Mammary epithelial cell (primary cell): ENCODE measurements around the gene FAM163A.

Experiments used
- EZH2 ChIP-seq: IDR thresholded peaks from 2 replicates; pipeline ENCODE4 v1.6.1; 2012; ENCODE audit warnings: low read length, inconsistent platforms, borderline replicate concordance
- TF ChIP-seq, protein P1 (sequence below), 2 donors: IDR thresholded peaks in 1 of 2; conservative IDR thresholded peaks in 1 of 2; 2 replicates each; pipeline ENCODE4 v1.5.1; 2011 to 2012; ENCODE audit warnings: inconsistent platforms in 2 of 2, low read length in 2 of 2, mild to moderate bottlenecking in 2 of 2, control low read depth in 1 of 2, low read depth in 1 of 2; ENCODE audit not compliant: insufficient read depth in 1 of 2; ENCODE audit errors: extremely low read depth in 1 of 2

DNA sequence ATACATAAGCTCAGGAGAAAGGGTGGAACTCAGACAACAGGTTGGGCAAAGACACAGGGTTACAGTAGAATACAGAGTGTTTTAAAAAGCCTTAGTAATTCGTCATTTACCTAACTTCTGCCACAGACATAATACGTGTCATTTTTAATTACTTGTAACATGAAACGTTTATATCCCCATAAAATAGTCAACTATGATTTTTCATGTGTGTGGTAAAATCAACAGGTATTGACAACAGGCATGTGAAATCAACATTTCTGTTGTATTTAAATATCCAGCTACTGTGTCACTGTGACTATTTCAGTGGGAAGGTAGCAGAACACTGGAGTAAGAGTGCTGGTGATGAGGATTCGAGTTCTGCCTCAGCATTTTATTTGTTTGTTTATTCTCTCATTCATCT lies 5.7 kb downstream of the FAM163A start:
- TF ChIP-seq, protein P1, sequence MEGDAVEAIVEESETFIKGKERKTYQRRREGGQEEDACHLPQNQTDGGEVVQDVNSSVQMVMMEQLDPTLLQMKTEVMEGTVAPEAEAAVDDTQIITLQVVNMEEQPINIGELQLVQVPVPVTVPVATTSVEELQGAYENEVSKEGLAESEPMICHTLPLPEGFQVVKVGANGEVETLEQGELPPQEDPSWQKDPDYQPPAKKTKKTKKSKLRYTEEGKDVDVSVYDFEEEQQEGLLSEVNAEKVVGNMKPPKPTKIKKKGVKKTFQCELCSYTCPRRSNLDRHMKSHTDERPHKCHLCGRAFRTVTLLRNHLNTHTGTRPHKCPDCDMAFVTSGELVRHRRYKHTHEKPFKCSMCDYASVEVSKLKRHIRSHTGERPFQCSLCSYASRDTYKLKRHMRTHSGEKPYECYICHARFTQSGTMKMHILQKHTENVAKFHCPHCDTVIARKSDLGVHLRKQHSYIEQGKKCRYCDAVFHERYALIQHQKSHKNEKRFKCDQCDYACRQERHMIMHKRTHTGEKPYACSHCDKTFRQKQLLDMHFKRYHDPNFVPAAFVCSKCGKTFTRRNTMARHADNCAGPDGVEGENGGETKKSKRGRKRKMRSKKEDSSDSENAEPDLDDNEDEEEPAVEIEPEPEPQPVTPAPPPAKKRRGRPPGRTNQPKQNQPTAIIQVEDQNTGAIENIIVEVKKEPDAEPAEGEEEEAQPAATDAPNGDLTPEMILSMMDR (conservative IDR thresholded peaks at IDR 0.05 in 1 of 2, IDR thresholded peaks at IDR 0.05 in 1 of 2; ENCODE audit: extremely low read depth in 1 of 2, insufficient read depth in 1 of 2, low read depth in 1 of 2, low read length in 2 of 2) = no peak
- no peak for TF ChIP-seq EZH2
